Hepatocyte (in vitro differentiated cells): ENCODE measurements around the gene CRYAA. TPM values are rescaled to one million over a fixed set of nuclear protein-coding genes. Genes with fewer than 3 reads are reported as not detected.

ENCODE experiments used
- DNase-seq: peaks from one replicate; pipeline ENCODE4 v3.0.0-alpha.2; 2016; ENCODE audit warnings: low spot score
- H2AFZ ChIP-seq: fragments of 200-600 bp; sonication (generic); 2 replicates; pipeline ENCODE4 v1.6.0; 2016; ENCODE audit warnings: antibody characterized with exemption, mild to moderate bottlenecking
- H3K27ac ChIP-seq: fragments of 200-600 bp; sonication (generic); 2 replicates; pipeline ENCODE4 v1.5.1; 2016; ENCODE audit warnings: mild to moderate bottlenecking
- H3K27me3 ChIP-seq: fragments of 200-600 bp; sonication (generic); 2 replicates; pipeline ENCODE4 v1.6.1; 2016
- H3K36me3 ChIP-seq: fragments of 200-600 bp; sonication (generic); replicated peaks from 2 replicates; pipeline ENCODE4 v1.5.1; 2016; ENCODE audit warnings: low read depth; ENCODE audit not compliant: insufficient read depth
- H3K4me1 ChIP-seq: fragments of 200-600 bp; sonication (generic); 2 replicates; pipeline ENCODE4 v1.5.1; 2016; ENCODE audit warnings: mild to moderate bottlenecking, moderate library complexity; ENCODE audit not compliant: insufficient read depth
- H3K4me2 ChIP-seq: fragments of 200-600 bp; sonication (generic); 2 replicates; pipeline ENCODE4 v1.6.0; 2016
- H3K4me3 ChIP-seq: fragments of 200-600 bp; sonication (generic); 2 replicates; pipeline ENCODE4 v1.5.1; 2016; ENCODE audit warnings: mild to moderate bottlenecking
- H3K79me2 ChIP-seq: fragments of 200-600 bp; sonication (generic); 2 replicates; pipeline ENCODE4 v1.6.0; 2017; ENCODE audit warnings: mild to moderate bottlenecking
- H3K9me2 ChIP-seq: fragments of 200-600 bp; sonication (generic); replicated peaks from 2 replicates; pipeline ENCODE4 v1.6.0; 2017; ENCODE audit warnings: mild to moderate bottlenecking; ENCODE audit not compliant: insufficient read depth
- H3K9me3 ChIP-seq: fragments of 200-600 bp; sonication (generic); 2 replicates; pipeline ENCODE4 v1.5.1; 2016; ENCODE audit warnings: low read depth, mild to moderate bottlenecking
- H4K20me1 ChIP-seq: fragments of 200-600 bp; sonication (generic); 2 replicates; pipeline ENCODE4 v1.6.0; 2016; ENCODE audit warnings: mild to moderate bottlenecking; ENCODE audit not compliant: insufficient read depth, poor library complexity, severe bottlenecking
- EZH2 ChIP-seq: fragments of 200-600 bp; sonication (generic); IDR thresholded peaks from 2 replicates; pipeline ENCODE4 v1.6.1; 2016; ENCODE audit warnings: antibody characterized with exemption, mild to moderate bottlenecking, borderline replicate concordance
- EZH2phosphoT487 ChIP-seq: fragments of 200-600 bp; sonication (generic); IDR thresholded peaks from one replicate; pipeline ENCODE4 v1.6.1; 2018; ENCODE audit warnings: antibody characterized with exemption, mild to moderate bottlenecking, low read depth, moderate library complexity; ENCODE audit not compliant: unreplicated experiment, severe bottlenecking
- WGBS: methylation state at CpG from one replicate; pipeline ENCODE4 v1.1.6; 2016; ENCODE audit warnings: low lambda C conversion rate; ENCODE audit errors: missing lambda C conversion rate; 5-methylcytosine and 5-hydroxymethylcytosine counted together
- polyA plus RNA-seq: library from polyadenylated mRNA; unstranded; fragments of >200 nt; fragmentation: Nextera tagmentation; extraction: Ambion mirVana; gene quantifications from 2 replicates; pipeline ENCODE4 v1.2.1, GENCODE V29; 2016
- total RNA-seq: library from RNA; depleted of rRNA; stranded (reverse); fragments of >200 nt; gene quantifications from 2 replicates; pipeline ENCODE4 v1.2.3, GENCODE V29; 2014
- TF ChIP-seq, protein P1 (sequence below): fragments of 200-600 bp; sonication (generic); IDR thresholded peaks from 2 replicates; pipeline ENCODE4 v1.5.1; 2016; ENCODE audit warnings: antibody characterized with exemption, mild to moderate bottlenecking; ENCODE audit not compliant: poor library complexity

CRYAA gene
- total and polyA plus RNA-seq, 2 experiments from 2014 or later: not detected

DNA sequence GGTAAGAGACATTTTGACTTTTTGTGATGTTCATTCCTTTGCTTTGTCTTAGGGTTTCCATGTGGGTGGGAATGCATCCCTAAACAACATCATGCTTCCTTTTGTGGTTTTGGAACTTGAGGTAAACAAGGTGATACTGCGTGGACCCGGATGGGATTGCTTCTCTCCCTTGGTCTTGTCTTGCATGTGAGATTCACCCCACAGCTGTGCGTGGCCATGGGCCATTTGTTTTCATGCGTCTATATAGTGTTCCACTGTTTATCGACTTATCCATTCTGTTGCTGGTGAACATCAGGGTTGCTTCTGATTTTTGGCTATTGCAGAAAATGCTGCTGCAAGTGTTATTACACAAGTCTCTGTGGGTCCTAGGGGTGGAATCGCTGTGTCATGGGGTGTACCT is 21.1 kb downstream of the CRYAA start:
- 90% methylated on average over 6 of the region's 6 CpGs for WGBS
- no peak for DNase-seq
- H3K4me3 ChIP-seq: no peak overlapping the region

DNA sequence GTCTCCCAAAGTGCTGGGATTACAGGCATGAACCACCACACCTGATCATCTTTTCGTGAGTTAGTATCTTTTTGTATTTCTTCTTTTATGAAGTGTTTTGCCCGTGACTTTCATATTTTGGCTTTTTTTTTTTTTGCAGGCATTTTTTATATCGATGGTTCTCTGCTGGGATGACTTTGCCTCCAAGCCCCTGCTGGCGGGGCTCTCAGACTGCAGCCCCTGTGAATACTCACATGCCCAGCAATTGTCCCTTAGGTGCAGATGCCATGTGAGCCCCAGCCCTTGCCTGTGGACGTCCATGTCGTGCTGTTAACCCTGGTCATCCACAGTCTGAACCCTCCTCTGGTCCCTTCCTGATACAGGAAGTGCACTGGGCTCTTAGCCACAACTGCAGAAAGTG is 21.7 kb downstream of the CRYAA start:
- no peak overlapping the region for H3K4me2 ChIP-seq
- DNase-seq: no peak
- H4K20me1 ChIP-seq: no peaks in the 10 kb centered on the region
- H3K4me3 ChIP-seq: no peak overlapping the region
- TF ChIP-seq EZH2phosphoT487 (no peak), EZH2 (no peak)
- TF ChIP-seq, protein P1, sequence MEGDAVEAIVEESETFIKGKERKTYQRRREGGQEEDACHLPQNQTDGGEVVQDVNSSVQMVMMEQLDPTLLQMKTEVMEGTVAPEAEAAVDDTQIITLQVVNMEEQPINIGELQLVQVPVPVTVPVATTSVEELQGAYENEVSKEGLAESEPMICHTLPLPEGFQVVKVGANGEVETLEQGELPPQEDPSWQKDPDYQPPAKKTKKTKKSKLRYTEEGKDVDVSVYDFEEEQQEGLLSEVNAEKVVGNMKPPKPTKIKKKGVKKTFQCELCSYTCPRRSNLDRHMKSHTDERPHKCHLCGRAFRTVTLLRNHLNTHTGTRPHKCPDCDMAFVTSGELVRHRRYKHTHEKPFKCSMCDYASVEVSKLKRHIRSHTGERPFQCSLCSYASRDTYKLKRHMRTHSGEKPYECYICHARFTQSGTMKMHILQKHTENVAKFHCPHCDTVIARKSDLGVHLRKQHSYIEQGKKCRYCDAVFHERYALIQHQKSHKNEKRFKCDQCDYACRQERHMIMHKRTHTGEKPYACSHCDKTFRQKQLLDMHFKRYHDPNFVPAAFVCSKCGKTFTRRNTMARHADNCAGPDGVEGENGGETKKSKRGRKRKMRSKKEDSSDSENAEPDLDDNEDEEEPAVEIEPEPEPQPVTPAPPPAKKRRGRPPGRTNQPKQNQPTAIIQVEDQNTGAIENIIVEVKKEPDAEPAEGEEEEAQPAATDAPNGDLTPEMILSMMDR: no peak
- H3K4me1 ChIP-seq: peaks cover 9% of the 10 kb centered on the region
- H3K27ac ChIP-seq: no peak overlapping the region
- H3K9me3 ChIP-seq: no peaks in the 10 kb centered on the region
- no peaks in the 10 kb centered on the region for H3K79me2 ChIP-seq
- no peak overlapping the region for H2AFZ ChIP-seq
- H3K9me2 ChIP-seq: no peaks in the 10 kb centered on the region
- H3K27me3 ChIP-seq: no peaks in the 10 kb centered on the region
- 86% methylated on average over 5 of the region's 6 CpGs for WGBS
- no peaks in the 10 kb centered on the region for H3K36me3 ChIP-seq

More for the DNA sequence above, 21.1 kb downstream of the CRYAA start:
- Histone ChIP-seq H4K20me1 (no peaks in the 10 kb centered on the region), H3K9me3 (no peaks in the 10 kb centered on the region), H3K36me3 (no peaks in the 10 kb centered on the region), H3K9me2 (no peaks in the 10 kb centered on the region), H3K27ac (no peak overlapping the region), H3K27me3 (no peaks in the 10 kb centered on the region), H3K4me1 (peaks cover 3% of the 10 kb centered on the region), H3K79me2 (no peaks in the 10 kb centered on the region), H2AFZ (no peak overlapping the region), H3K4me2 (no peak overlapping the region)
- TF ChIP-seq EZH2phosphoT487 (no peak), EZH2 (no peak)
- TF ChIP-seq, protein P1: no peak

DNA sequence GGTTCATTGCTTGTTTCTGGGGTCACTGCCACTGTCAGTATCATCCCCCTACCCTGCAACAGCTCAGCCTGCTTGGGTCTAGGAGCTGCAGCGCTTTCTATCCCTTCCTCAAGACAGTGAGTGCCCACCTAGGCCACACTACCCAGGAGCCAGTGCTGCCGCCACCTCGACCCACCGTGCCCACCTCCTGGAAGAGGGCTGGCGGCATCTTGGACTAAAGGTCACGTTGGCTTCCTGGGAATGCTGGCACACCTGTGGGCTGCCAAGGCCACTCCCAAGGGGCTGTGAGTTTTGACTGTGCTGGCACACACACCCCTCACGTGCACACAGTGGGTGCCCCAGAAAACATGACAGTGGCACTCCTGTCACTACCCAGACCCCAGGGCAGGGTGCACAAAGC is 22.1 kb downstream of the CRYAA start:
- 95% methylated on average over 7 of the region's 7 CpGs for WGBS
- TF ChIP-seq EZH2 (no peak), EZH2phosphoT487 (no peak)
- TF ChIP-seq, protein P1: no peak

DNA sequence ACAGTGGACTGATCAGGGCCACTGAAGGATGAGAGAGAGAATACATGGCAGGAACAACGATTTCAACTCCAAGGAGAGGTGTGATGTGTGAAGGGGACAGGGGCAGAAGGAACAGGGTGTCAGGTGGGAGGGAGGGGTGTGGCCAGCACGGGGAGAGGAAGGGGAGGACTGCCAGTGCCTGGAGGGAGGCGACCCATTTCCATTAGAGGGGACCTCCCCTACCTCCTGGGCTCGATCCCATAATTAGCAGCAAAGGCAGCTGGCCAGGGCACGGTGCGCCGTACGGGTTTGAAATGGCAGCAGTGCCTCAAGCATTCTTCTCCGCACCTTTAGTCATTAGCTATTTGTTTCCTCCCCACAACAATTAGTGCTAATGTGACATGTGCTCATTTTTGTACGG is 22.7 kb downstream of the CRYAA start:
- WGBS: 83% methylated on average over 9 of the region's 10 CpGs
- Histone ChIP-seq H4K20me1 (no peaks in the 10 kb centered on the region), H3K4me2 (no peak overlapping the region), H3K4me3 (no peak overlapping the region), H3K27me3 (no peaks in the 10 kb centered on the region), H3K9me2 (no peaks in the 10 kb centered on the region), H2AFZ (no peak overlapping the region), H3K27ac (no peak overlapping the region), H3K79me2 (no peaks in the 10 kb centered on the region), H3K9me3 (no peaks in the 10 kb centered on the region), H3K4me1 (peaks cover 19% of the 10 kb centered on the region), H3K36me3 (no peaks in the 10 kb centered on the region)
- DNase-seq: no peak
- TF ChIP-seq, protein P1: no peak
- TF ChIP-seq EZH2: no peak
- TF ChIP-seq EZH2phosphoT487: no peak

More for the DNA sequence above, 22.1 kb downstream of the CRYAA start:
- peaks cover 13% of the 10 kb centered on the region for H3K4me1 ChIP-seq
- no peaks in the 10 kb centered on the region for H3K9me3 ChIP-seq
- H3K27me3 ChIP-seq: no peaks in the 10 kb centered on the region
- no peak overlapping the region for H3K4me2 ChIP-seq
- H4K20me1 ChIP-seq: no peaks in the 10 kb centered on the region
- no peak overlapping the region for H3K4me3 ChIP-seq
- no peaks in the 10 kb centered on the region for H3K79me2 ChIP-seq
- no peak overlapping the region for H2AFZ ChIP-seq
- H3K27ac ChIP-seq: no peak overlapping the region
- DNase-seq: no peak
- no peaks in the 10 kb centered on the region for H3K36me3 ChIP-seq
- no peaks in the 10 kb centered on the region for H3K9me2 ChIP-seq
